Subcutaneous abdominal adipose tissue (tissue), 5 donors: ENCODE measurements around the gene HIGD1C.
"Not testable (repeated sequence)": the region's sequence is repeated elsewhere in the genome, so short reads cannot be mapped to it uniquely, and the experiment has no call there.

Experiments used
- H3K27ac ChIP-seq: one replicate; pipeline ENCODE4 v1.7.0; 2013; ENCODE audit warnings: low read depth, mild to moderate bottlenecking, inconsistent platforms, low read length, moderate library complexity
- H3K27me3 ChIP-seq, 5 donors: one replicate each; pipeline ENCODE4 v1.7.0; 2013; ENCODE audit warnings: low read length in 5 of 5, inconsistent platforms in 1 of 5; ENCODE audit not compliant: control insufficient read depth in 5 of 5, insufficient read depth in 4 of 5
- H3K36me3 ChIP-seq, 5 donors: one replicate each; pipeline ENCODE4 v1.7.0; 2013; ENCODE audit warnings: low read length in 5 of 5; ENCODE audit not compliant: control insufficient read depth in 5 of 5, insufficient read depth in 5 of 5
- H3K4me1 ChIP-seq, 5 donors: one replicate each; pipeline ENCODE4 v1.7.0; 2013; ENCODE audit warnings: low read length in 5 of 5, mild to moderate bottlenecking in 3 of 5, moderate library complexity in 1 of 5; ENCODE audit not compliant: control insufficient read depth in 5 of 5, insufficient read depth in 5 of 5
- H3K4me3 ChIP-seq, 5 donors: one replicate each; pipeline ENCODE4 v1.7.0; 2013; ENCODE audit warnings: low read length in 5 of 5, low read depth in 1 of 5
- H3K9ac ChIP-seq, 5 donors: one replicate each; pipeline ENCODE4 v1.7.0; 2013; ENCODE audit warnings: low read length in 5 of 5, mild to moderate bottlenecking in 4 of 5, moderate library complexity in 3 of 5
- H3K9me3 ChIP-seq, 5 donors: one replicate each; pipeline ENCODE4 v1.7.0; 2013; ENCODE audit warnings: low read length in 5 of 5; ENCODE audit not compliant: control insufficient read depth in 5 of 5
- donor health status: healthy.
- donor health status: healthy.
- donor health status: healthy.
- donor health status: healthy.
- donor health status: healthy.

Gene HIGD1C

GRCh38 chr12:50930477-50930876, 21.9 kb upstream of the HIGD1C start:
- not testable (repeated sequence) for H3K27ac ChIP-seq, H3K4me3 ChIP-seq, H3K27me3 ChIP-seq, H3K9ac ChIP-seq, H3K9me3 ChIP-seq
- H3K36me3 ChIP-seq: peaks cover 9 to 28% (median 23%) of the 10 kb centered on the region in 5 donors
- H3K4me1 ChIP-seq: peaks cover 5 to 70% (median 68%) of the 10 kb centered on the region in 5 donors

- peaks cover 9 to 28% (median 23%) of the 10 kb centered on the region in 5 donors for H3K36me3 ChIP-seq
- H3K4me1 ChIP-seq: peaks cover 5 to 59% (median 54%) of the 10 kb centered on the region in 5 donors
- H3K27me3 ChIP-seq: no peaks in the 10 kb centered on the region
- peak overlapping the region; percentile 71 for H3K27ac ChIP-seq
- H3K4me3 ChIP-seq: no peak overlapping the region
- peak overlapping the region in 1 of 5 donors; percentile 29 for H3K9ac ChIP-seq
- H3K9me3 ChIP-seq: peaks cover 0 to 7% (median 5%) of the 10 kb centered on the region in 5 donors
Observed at GRCh38 chr12:50932787-50933280, 19.5 kb upstream of the HIGD1C start.

GRCh38 chr12:50933459-50934124, 18.8 kb upstream of the HIGD1C start:
- H3K9me3 ChIP-seq: peaks cover 0 to 8% (median 6%) of the 10 kb centered on the region in 5 donors
- no peaks in the 10 kb centered on the region for H3K27me3 ChIP-seq
- H3K36me3 ChIP-seq: peaks cover 9 to 29% (median 23%) of the 10 kb centered on the region in 5 donors
- H3K27ac ChIP-seq: peak overlapping the region; percentile 71
- H3K4me3 ChIP-seq: no peak overlapping the region
- peaks cover 2 to 52% (median 47%) of the 10 kb centered on the region in 5 donors for H3K4me1 ChIP-seq
- H3K9ac ChIP-seq: no peak overlapping the region

- H3K4me1 ChIP-seq: peaks cover 0 to 44% (median 39%) of the 10 kb centered on the region in 5 donors
- H3K9ac ChIP-seq: peak overlapping the region in 3 of 5 donors; percentile 21 to 62 (median 58)
- H3K4me3 ChIP-seq: peak overlapping the region in 3 of 5 donors; percentile 12 to 43 (median 13)
Observed at GRCh38 chr12:50934371-50934851, 17.9 kb upstream of the HIGD1C start.

GRCh38 chr12:50934981-50935807, 17.1 kb upstream of the HIGD1C start:
- Histone ChIP-seq H3K27ac (peak overlapping the region; percentile 71), H3K27me3 (no peaks in the 10 kb centered on the region), H3K9me3 (peaks cover 0 to 8% (median 6%) of the 10 kb centered on the region in 5 donors), H3K4me3 (peak overlapping the region; percentile 1 to 43 (median 12)), H3K4me1 (peaks cover 0 to 37% (median 33%) of the 10 kb centered on the region in 5 donors), H3K9ac (peak overlapping the region in 3 of 5 donors; percentile 21 to 62 (median 58)), H3K36me3 (peaks cover 9 to 23% (median 15%) of the 10 kb centered on the region in 5 donors)

More at GRCh38 chr12:50934371-50934851, 17.9 kb upstream of the HIGD1C start:
- H3K27ac ChIP-seq: peak overlapping the region; percentile 71
- peaks cover 9 to 29% (median 20%) of the 10 kb centered on the region in 5 donors for H3K36me3 ChIP-seq
- peaks cover 0 to 8% (median 6%) of the 10 kb centered on the region in 5 donors for H3K9me3 ChIP-seq
- no peaks in the 10 kb centered on the region for H3K27me3 ChIP-seq

GRCh38 chr12:50936821-50937530, 15.4 kb upstream of the HIGD1C start:
- Histone ChIP-seq H3K4me1 (peaks cover 0 to 37% (median 33%) of the 10 kb centered on the region in 5 donors), H3K27ac (no peak overlapping the region), H3K27me3 (no peaks in the 10 kb centered on the region), H3K9ac (no peak overlapping the region), H3K4me3 (no peak overlapping the region), H3K36me3 (peaks cover 0 to 15% (median 6%) of the 10 kb centered on the region in 5 donors), H3K9me3 (peaks cover 0 to 8% (median 6%) of the 10 kb centered on the region in 5 donors)

GRCh38 chr12:50937653-50938052, 14.7 kb upstream of the HIGD1C start:
- Histone ChIP-seq H3K4me3 (no peak overlapping the region), H3K9me3 (peaks cover 0 to 8% (median 6%) of the 10 kb centered on the region in 5 donors), H3K36me3 (peaks cover 0 to 12% (median 4%) of the 10 kb centered on the region in 5 donors), H3K9ac (no peak overlapping the region), H3K27ac (no peak overlapping the region), H3K27me3 (no peaks in the 10 kb centered on the region), H3K4me1 (peaks cover 0 to 33% (median 30%) of the 10 kb centered on the region in 5 donors)

GRCh38 chr12:50947933-50948626, 4.3 kb upstream of the HIGD1C start:
- Histone ChIP-seq H3K27me3 (no peaks in the 10 kb centered on the region), H3K27ac (no peak overlapping the region), H3K4me1 (peaks cover 0 to 8% (median 0%) of the 10 kb centered on the region in 5 donors), H3K9me3 (no peaks in the 10 kb centered on the region), H3K9ac (no peak overlapping the region), H3K36me3 (peaks cover 0 to 5% (median 0%) of the 10 kb centered on the region in 5 donors), H3K4me3 (no peak overlapping the region)

GRCh38 chr12:50948798-50949197, 3.5 kb upstream of the HIGD1C start:
- H3K4me3 ChIP-seq: no peak overlapping the region
- H3K9me3 ChIP-seq: no peaks in the 10 kb centered on the region
- peaks cover 0 to 5% (median 0%) of the 10 kb centered on the region in 5 donors for H3K36me3 ChIP-seq
- H3K27me3 ChIP-seq: no peaks in the 10 kb centered on the region
- H3K27ac ChIP-seq: no peak overlapping the region
- H3K4me1 ChIP-seq: peaks cover 0 to 8% (median 0%) of the 10 kb centered on the region in 5 donors
- H3K9ac ChIP-seq: no peak overlapping the region
